HCT116 (cell line): Measurements from ENCODE around the gene PIBF1.

Experiments
- CEBPB ChIP-seq: IDR thresholded peaks from 2 replicates; pipeline ENCODE4 v1.6.1; 2012; ENCODE audit warnings: low read depth
- CTCF ChIP-seq, 3 experiments: fragments of 200-600 bp in 1 of 3; sonication (generic) in 1 of 3; IDR thresholded peaks in 2 of 3; conservative IDR thresholded peaks in 1 of 3; 2 replicates each; pipeline ENCODE4 v1.5.1; 2012 to 2017; ENCODE audit warnings: low read depth in 2 of 3, low read length in 2 of 3, antibody characterized with exemption in 1 of 3, borderline replicate concordance in 1 of 3, control low read depth in 1 of 3, mild to moderate bottlenecking in 1 of 3, mixed read lengths in 1 of 3, mixed run types in 1 of 3, moderate library complexity in 1 of 3; ENCODE audit not compliant: insufficient read depth in 1 of 3
- EZH2 ChIP-seq: fragments of 200-600 bp; sonication (generic); IDR thresholded peaks from 2 replicates; pipeline ENCODE4 v1.6.1; 2017; ENCODE audit warnings: antibody characterized with exemption, mixed run types
- EZH2phosphoT487 ChIP-seq: fragments of 200-600 bp; IDR thresholded peaks from 2 replicates; pipeline ENCODE4 v1.6.1; 2018; ENCODE audit warnings: antibody characterized with exemption, borderline replicate concordance
- JUND ChIP-seq: IDR thresholded peaks from 2 replicates; pipeline ENCODE4 v1.6.1; 2012
- POLR2A ChIP-seq: IDR thresholded peaks from 2 replicates; pipeline ENCODE4 v1.7.0; 2011; ENCODE audit warnings: borderline replicate concordance; ENCODE audit not compliant: insufficient read depth, insufficient read length; ENCODE audit errors: extremely low read depth
- POLR2AphosphoS5 ChIP-seq: IDR thresholded peaks from 2 replicates; pipeline ENCODE4 v1.6.1; 2011; ENCODE audit warnings: mild to moderate bottlenecking, low read depth, low read length, moderate library complexity
- ZBTB33 ChIP-seq: IDR thresholded peaks from 2 replicates; pipeline ENCODE4 v1.6.1; 2011; ENCODE audit warnings: mild to moderate bottlenecking, low read length, moderate library complexity; ENCODE audit not compliant: insufficient replicate concordance; ENCODE audit errors: extremely low read depth
- TF ChIP-seq, protein P1 (sequence below): IDR thresholded peaks from 2 replicates; pipeline ENCODE4 v1.6.1; 2012

DNA sequence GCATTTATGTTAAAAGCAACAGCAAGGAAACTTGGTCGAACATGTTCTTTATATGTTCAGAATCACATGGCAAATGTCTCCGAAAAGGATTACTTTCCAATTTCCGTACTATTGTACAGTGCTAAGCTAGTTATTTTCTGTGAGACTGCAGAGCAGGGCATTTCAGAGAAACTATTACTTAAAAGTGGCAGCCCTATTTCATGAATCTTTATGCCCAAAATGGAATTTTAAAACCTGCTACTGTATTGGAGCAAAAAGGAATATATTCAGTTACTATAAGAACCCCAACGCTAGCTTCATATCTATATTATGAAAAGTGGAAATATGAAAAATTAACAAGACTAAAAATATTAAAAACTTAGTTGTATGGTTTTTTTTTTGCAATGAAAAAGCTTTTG lies 274.6 kb downstream of the PIBF1 start:
- no peak for TF ChIP-seq CTCF (IDR thresholded peaks at IDR 0.05 in 2 of 3, conservative IDR thresholded peaks at IDR 0.05 in 1 of 3; ENCODE audit: borderline replicate concordance in 1 of 3, insufficient read depth in 1 of 3, low read depth in 2 of 3, low read length in 2 of 3)
- TF ChIP-seq, protein P1, sequence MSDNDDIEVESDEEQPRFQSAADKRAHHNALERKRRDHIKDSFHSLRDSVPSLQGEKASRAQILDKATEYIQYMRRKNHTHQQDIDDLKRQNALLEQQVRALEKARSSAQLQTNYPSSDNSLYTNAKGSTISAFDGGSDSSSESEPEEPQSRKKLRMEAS = no peak
- TF ChIP-seq JUND = no peak
- TF ChIP-seq POLR2AphosphoS5 = no peak
- TF ChIP-seq POLR2A = no peak
- TF ChIP-seq EZH2 = no peak
- no peak for TF ChIP-seq EZH2phosphoT487
- no peak for TF ChIP-seq ZBTB33
- TF ChIP-seq CEBPB = no peak
